T-helper 2 cell (primary cell): Measurements from ENCODE around the gene SAG.

Experiments used
- DNase-seq, 5 experiments: peaks; one replicate each; pipeline versions ENCODE4 v3.0.0 to v3.0.0-alpha.2; 2012 to 2022

Gene SAG

GRCh38 chr2:233289648-233290047 is 18.0 kb upstream of the SAG start:
- DNase-seq, result no peak

GRCh38 chr2:233290051-233290845 is 17.4 kb upstream of the SAG start:
- DNase-seq, result no peak

GRCh38 chr2:233295891-233296290 is 11.7 kb upstream of the SAG start:
- DNase-seq, result no peak

GRCh38 chr2:233297076-233297475 is 10.5 kb upstream of the SAG start:
- no peak for DNase-seq

- no peak for DNase-seq
These were observed 7.2 kb upstream of the SAG start for GRCh38 chr2:233300401-233300800.

- no peak for DNase-seq
These were observed 6.4 kb upstream of the SAG start for GRCh38 chr2:233301248-233301647.

- DNase-seq, result no peak
These were observed 5.8 kb upstream of the SAG start for GRCh38 chr2:233301811-233302210.

- DNase-seq, result no peak
These were observed 4.4 kb upstream of the SAG start for GRCh38 chr2:233303252-233303651.

- no peak for DNase-seq
These were observed 3.8 kb downstream of the SAG start for GRCh38 chr2:233311241-233311926.

- DNase-seq, result no peak
These were observed 5.3 kb downstream of the SAG start for GRCh38 chr2:233312874-233313273.

GRCh38 chr2:233314180-233314925 is 6.7 kb downstream of the SAG start:
- DNase-seq, result no peak

- no peak for DNase-seq
These were observed 9.8 kb downstream of the SAG start for GRCh38 chr2:233317196-233317943.

- DNase-seq, result no peak
These were observed 11.6 kb downstream of the SAG start for GRCh38 chr2:233319256-233319655.

- no peak for DNase-seq
These were observed 12.9 kb downstream of the SAG start for GRCh38 chr2:233320470-233320869.

GRCh38 chr2:233321166-233321565 is 13.6 kb downstream of the SAG start:
- DNase-seq, result no peak

GRCh38 chr2:233323851-233324250 is 16.2 kb downstream of the SAG start:
- no peak for DNase-seq

GRCh38 chr2:233325256-233325655 is 17.6 kb downstream of the SAG start:
- DNase-seq, result no peak

GRCh38 chr2:233325814-233326213 is 18.2 kb downstream of the SAG start:
- no peak for DNase-seq

GRCh38 chr2:233326500-233326899 is 18.9 kb downstream of the SAG start:
- DNase-seq, result no peak

GRCh38 chr2:233328922-233329321 is 21.3 kb downstream of the SAG start:
- no peak for DNase-seq

GRCh38 chr2:233329489-233330135 is 22.0 kb downstream of the SAG start:
- DNase-seq, result no peak

GRCh38 chr2:233331536-233331935 is 23.9 kb downstream of the SAG start:
- DNase-seq, result peak; percentile 19 to 98 (median 62)
